ENCODE measurements around the gene POLR2L.

- TF ChIP-seq ESRRG (CRISPR knock-in tag; IDR thresholded peaks at IDR 0.05) (no peak), RARB (CRISPR knock-in tag; IDR thresholded peaks at IDR 0.05) (no peak), ZC3H10 (CRISPR knock-in tag; IDR thresholded peaks at IDR 0.05) (no peak), ARNTL (CRISPR knock-in tag; IDR thresholded peaks at IDR 0.05; ENCODE audit: borderline replicate concordance, low read depth) (no peak), PPARA (CRISPR knock-in tag; IDR thresholded peaks at IDR 0.05; ENCODE audit: borderline replicate concordance) (no peak)
Observed at GRCh38 chr11:818396-819128, 23.8 kb downstream of the POLR2L start, which contains the start of gene PNPLA2.

Data from SK-N-SH treated with all-trans-retinoic acid at 6 μM for 48 hours (cell line).